GM18499 (cell line): ENCODE results near the gene SWSAP1.
A peak's percentile ranks its signal among the peaks of the same experiment; 100 is the strongest.
"Not testable (repeated sequence)": the region's sequence is repeated elsewhere in the genome, so short reads cannot be mapped to it uniquely, and the experiment has no call there.

Experiments used
- ATAC-seq: cut with Tn5 transposase; IDR thresholded peaks from one replicate; pipeline ENCODE4 v1.9.1; 2021; ENCODE audit warnings: moderate number of reproducible peaks; ENCODE audit not compliant: insufficient read depth, unreplicated experiment

SWSAP1 gene

GRCh38 chr19:11377756-11378155 lies 3.3 kb downstream of the SWSAP1 start:
- no peak for ATAC-seq

- ATAC-seq, result no peak
These were observed 4.1 kb downstream of the SWSAP1 start for GRCh38 chr19:11378319-11379189.

- not testable (repeated sequence) for ATAC-seq
These were observed 4.9 kb downstream of the SWSAP1 start for GRCh38 chr19:11379269-11379845.

- ATAC-seq, result no peak
These were observed 5.4 kb downstream of the SWSAP1 start for GRCh38 chr19:11379857-11380350.

- peak; percentile 45 for ATAC-seq
These were observed 6.4 kb downstream of the SWSAP1 start for GRCh38 chr19:11380653-11381537.

- ATAC-seq, result no peak
These were observed 8.6 kb downstream of the SWSAP1 start for GRCh38 chr19:11382898-11383705.

- ATAC-seq, result no peak
These were observed 9.2 kb downstream of the SWSAP1 start for GRCh38 chr19:11383706-11384048.

- ATAC-seq, result no peak
These were observed 10.3 kb downstream of the SWSAP1 start for GRCh38 chr19:11384778-11385129.

GRCh38 chr19:11387162-11388034 lies 12.9 kb downstream of the SWSAP1 start:
- ATAC-seq, result no peak

GRCh38 chr19:11390359-11390758 lies 15.9 kb downstream of the SWSAP1 start:
- no peak for ATAC-seq

- ATAC-seq, result no peak
These were observed 16.6 kb downstream of the SWSAP1 start for GRCh38 chr19:11390933-11391680.

- ATAC-seq, result no peak
These were observed 22.7 kb downstream of the SWSAP1 start for GRCh38 chr19:11397089-11397610.

GRCh38 chr19:11399667-11400066 lies 25.2 kb downstream of the SWSAP1 start:
- no peak for ATAC-seq

- ATAC-seq, result no peak
These were observed 26.3 kb downstream of the SWSAP1 start for GRCh38 chr19:11400798-11401197.

GRCh38 chr19:11401808-11402543 lies 27.5 kb downstream of the SWSAP1 start:
- no peak for ATAC-seq

GRCh38 chr19:11404588-11405222 lies 30.2 kb downstream of the SWSAP1 start:
- no peak for ATAC-seq
